Left lung (tissue), 10 donors: ENCODE measurements around the gene ANXA4. TPM values are rescaled to one million over a fixed set of nuclear protein-coding genes. Genes with fewer than 3 reads are reported as not detected.

Source experiments
- ATAC-seq: fragments of 200-7000 bp; cut with Tn5 transposase; one replicate; pipeline ENCODE4 v1.9.1; 2020; ENCODE audit warnings: moderate library complexity
- DNase-seq, 4 donors: peaks; one replicate each; pipeline ENCODE4 v3.0.0-alpha.2; 2013 to 2020
- H3K27ac ChIP-seq, 2 donors: fragments of 200-600 bp; sonication (generic) in 1 of 2; one replicate each; pipeline versions ENCODE4 v1.5.0 to v1.8.0; 2020 to 2021
- H3K27me3 ChIP-seq, 2 donors: fragments of 200-600 bp; sonication (generic) in 1 of 2; one replicate each; pipeline versions ENCODE4 v1.5.0 to v1.8.0; 2020 to 2021
- H3K36me3 ChIP-seq, 2 donors: fragments of 200-600 bp; sonication (generic) in 1 of 2; one replicate each; pipeline versions ENCODE4 v1.5.0 to v1.8.0; 2020 to 2021
- H3K4me1 ChIP-seq, 2 donors: fragments of 200-600 bp; one replicate each; pipeline ENCODE4 v1.8.0; 2021
- H3K4me3 ChIP-seq, 2 donors: fragments of 200-600 bp; sonication (generic) in 1 of 2; one replicate each; pipeline versions ENCODE4 v1.5.0 to v1.8.0; 2020 to 2021; ENCODE audit warnings: mild to moderate bottlenecking in 1 of 2
- H3K9me3 ChIP-seq, 2 donors: fragments of 200-600 bp; sonication (generic) in 1 of 2; one replicate each; pipeline versions ENCODE4 v1.5.0 to v1.8.0; 2020 to 2021
- CTCF ChIP-seq, 2 donors: fragments of 200-600 bp; sonication (generic) in 1 of 2; IDR thresholded peaks; one replicate each; pipeline versions ENCODE4 v1.5.0 to v1.8.0; 2021; ENCODE audit warnings: antibody characterized with exemption in 2 of 2
- intact Hi-C, 2 donors: fragments of 100-400 bp; cut with DNase I; formaldehyde crosslinking; loops; one replicate each; pipeline versions ENCODE4 v1.11.2 to v1.14.2; 2022
- polyA plus RNA-seq, 6 donors: library from polyadenylated mRNA; unstranded; fragments of 120-200 nt; gene quantifications; one replicate each; pipeline ENCODE4 v1.2.1, GENCODE V29; 2013; ENCODE audit not compliant: insufficient read length in 6 of 6
- total RNA-seq, 2 donors: library from RNA; stranded (reverse); fragmentation: NEBNext Ultra II Directional; extraction: Animal tissue kit (Norgen Biotek cat#: 25700); gene quantifications; one replicate each; pipeline ENCODE4 v1.2.1, GENCODE V29; 2021
- donor health status: DM: no; HTN: yes; CAD: no.
- donor health status: DM: no; HTN: no; CAD: no.

The ANXA4 gene
- total and polyA plus RNA-seq, 8 donors, result 74.9 to 217 (median 85.7) TPM

DNA sequence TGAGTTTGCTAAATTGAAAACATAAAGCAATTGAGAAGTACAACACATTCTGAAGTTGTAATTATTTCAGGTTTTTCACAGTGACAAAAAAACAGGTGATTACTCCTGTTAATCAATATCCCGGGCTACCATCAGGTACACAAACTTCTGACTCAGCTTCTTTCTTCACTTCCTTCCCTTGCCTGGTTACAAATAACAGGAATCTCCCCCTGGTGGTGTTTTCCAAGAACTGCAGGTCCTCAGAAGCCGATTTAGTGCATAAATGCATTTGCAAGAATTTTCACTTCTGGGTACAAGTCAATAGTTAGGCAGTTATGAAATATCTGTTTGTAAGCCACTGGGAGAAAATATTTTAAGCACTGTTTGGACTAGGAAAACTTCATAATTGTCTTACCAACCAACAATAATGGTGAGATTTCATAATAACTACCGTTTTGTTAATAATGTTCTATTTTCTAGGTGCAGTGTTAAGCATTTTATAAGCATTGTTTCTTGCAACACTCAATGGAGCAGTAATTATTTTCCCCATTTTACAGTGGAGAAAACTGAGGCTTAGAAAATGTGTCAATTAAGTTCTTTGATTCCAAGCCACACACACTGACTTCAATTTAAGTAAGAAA, 75.1 kb downstream of the ANXA4 start:
- Histone ChIP-seq H3K9me3 (no peaks in the 10 kb centered on the region), H3K4me3 (no peak overlapping the region), H3K4me1 (peaks cover 0 to 12% of the 10 kb centered on the region in 2 donors), H3K27ac (peak overlapping the region in 1 of 2 donors; percentile 15), H3K36me3 (peaks cover 0 to 63% of the 10 kb centered on the region in 2 donors), H3K27me3 (no peaks in the 10 kb centered on the region)
- peak; percentile 90 for TF ChIP-seq CTCF (IDR thresholded peaks at IDR 0.05)
- peak in 3 of 4 donors; percentile 58 to 84 (median 73) for DNase-seq
- ATAC-seq, result peak; percentile 92
- intact Hi-C loops, result loop anchor here (5.0 to 10.0 kb wide), 3 partner anchors 82 to 252 kb away; no protein-coding TSS in a partner anchor

DNA sequence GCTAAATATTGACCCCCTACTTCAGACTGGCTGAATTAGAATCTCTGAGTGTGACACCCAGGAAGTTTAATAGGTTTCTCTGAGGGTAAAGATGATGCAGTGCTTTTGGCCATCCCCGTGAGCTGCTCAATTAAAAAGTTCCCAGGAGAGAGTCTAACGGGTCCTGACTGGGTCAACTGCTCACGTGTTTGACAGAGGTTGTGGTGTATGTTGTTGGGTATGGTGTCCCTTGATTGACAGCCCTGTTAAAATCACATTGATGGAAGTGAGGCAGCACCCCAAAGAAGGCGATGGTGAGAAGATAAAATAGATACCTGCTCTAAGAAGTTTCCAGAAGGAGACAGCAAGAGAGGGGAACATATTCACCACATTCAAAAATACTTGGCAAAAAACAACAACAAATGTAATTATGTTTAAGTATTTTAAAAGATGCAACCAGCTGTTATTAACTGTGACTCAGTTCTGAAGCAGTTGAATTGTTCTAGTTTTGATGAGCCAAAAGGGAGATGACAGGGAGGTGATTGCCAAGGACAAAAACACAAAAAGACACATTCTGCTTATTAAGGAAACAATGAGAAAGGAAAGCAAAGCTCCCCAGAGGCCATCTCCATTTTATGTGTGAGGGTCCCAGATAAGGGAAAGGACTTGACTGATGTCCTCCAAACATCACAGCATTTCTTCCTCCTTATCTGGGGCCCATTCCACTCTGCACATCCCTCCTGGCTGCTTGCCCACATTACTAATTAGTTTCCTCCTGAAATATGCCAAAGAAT, 76.0 kb downstream of the ANXA4 start:
- Histone ChIP-seq H3K27ac (no peak overlapping the region), H3K4me3 (no peak overlapping the region), H3K4me1 (peaks cover 0 to 12% of the 10 kb centered on the region in 2 donors), H3K9me3 (no peaks in the 10 kb centered on the region), H3K36me3 (peaks cover 0 to 61% of the 10 kb centered on the region in 2 donors), H3K27me3 (no peaks in the 10 kb centered on the region)
- intact Hi-C loops, result loop anchor here (5.0 to 10.0 kb wide), 3 partner anchors 83 to 253 kb away; no protein-coding TSS in a partner anchor
- DNase-seq (peak in 2 of 4 donors; percentile 39 to 40), ATAC-seq (no peak)
- TF ChIP-seq CTCF (IDR thresholded peaks at IDR 0.05), result no peak

DNA sequence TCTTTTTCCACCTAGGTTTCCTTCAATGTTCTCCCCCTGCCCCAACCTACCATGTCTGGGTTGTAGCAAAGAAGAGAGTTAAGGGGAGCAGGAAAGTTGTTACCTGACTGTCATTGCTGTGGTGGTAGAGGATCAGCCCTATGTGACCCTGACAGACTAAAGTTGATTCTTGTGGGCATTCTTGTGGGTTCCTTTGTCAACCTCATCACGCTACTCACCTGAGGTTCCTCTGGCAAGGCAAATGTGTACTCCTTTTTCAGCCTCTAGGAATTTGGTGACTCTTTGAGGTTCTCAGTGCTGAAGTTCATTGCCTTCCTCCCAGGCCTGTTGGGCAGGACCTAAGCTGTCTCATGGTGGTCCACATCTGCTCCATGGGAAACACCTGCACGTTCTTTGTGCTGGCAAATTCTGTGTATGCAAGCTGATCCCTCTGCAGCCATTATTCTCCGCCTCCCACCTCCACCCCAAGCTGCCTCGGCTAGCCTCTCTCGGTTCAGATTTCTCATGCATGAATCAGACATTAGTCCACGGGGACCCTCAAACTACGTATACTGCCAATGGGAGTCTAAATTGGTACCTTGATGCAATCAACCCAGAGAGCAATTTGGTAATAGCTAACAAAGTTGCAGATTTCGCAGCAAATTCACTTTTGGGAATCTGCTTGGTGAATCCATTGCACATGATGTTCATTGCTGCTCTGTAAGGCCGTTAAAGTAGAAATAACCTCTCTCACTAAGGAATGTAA, 86.0 kb downstream of the ANXA4 start:
- intact Hi-C loops, result no loop called here
- H3K27ac ChIP-seq, result no peak overlapping the region
- DNase-seq, result no peak

DNA sequence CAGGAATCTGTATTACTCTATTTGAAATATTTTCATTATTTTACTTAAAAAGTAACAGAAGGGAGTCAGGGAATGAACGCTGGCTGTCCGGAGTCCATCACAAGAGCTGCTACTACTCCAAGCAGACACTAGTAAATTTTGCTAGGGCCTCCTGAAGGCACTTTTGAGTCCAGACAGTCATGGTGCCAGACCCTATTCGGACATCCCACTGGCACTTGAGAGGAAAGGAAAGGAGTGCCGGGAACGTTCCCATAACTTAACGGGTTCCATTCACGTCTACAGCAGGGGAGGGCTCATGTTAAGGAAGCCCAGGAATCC, 87.0 kb downstream of the ANXA4 start:
- H3K36me3 ChIP-seq, result peaks cover 0 to 15% of the 10 kb centered on the region in 2 donors
- peaks cover 14 to 26% of the 10 kb centered on the region in 2 donors for H3K4me1 ChIP-seq
- no peaks in the 10 kb centered on the region for H3K9me3 ChIP-seq
- H3K4me3 ChIP-seq, result peak overlapping the region; percentile 74 to 99
- H3K27ac ChIP-seq, result peak overlapping the region; percentile 94 to 98
- intact Hi-C loops, result no loop called here
- ATAC-seq (no peak), DNase-seq (no peak)
- H3K27me3 ChIP-seq, result no peaks in the 10 kb centered on the region
- no peak for TF ChIP-seq CTCF (IDR thresholded peaks at IDR 0.05)

More for the DNA sequence above, 86.0 kb downstream of the ANXA4 start:
- ATAC-seq, result no peak
- no peak for TF ChIP-seq CTCF (IDR thresholded peaks at IDR 0.05)
- Histone ChIP-seq H3K4me3 (no peak overlapping the region), H3K9me3 (no peaks in the 10 kb centered on the region), H3K27me3 (no peaks in the 10 kb centered on the region), H3K36me3 (peaks cover 0 to 18% of the 10 kb centered on the region in 2 donors), H3K4me1 (peaks cover 14 to 26% of the 10 kb centered on the region in 2 donors)
